OCI-LY3 (cell line): Measurements from ENCODE around the gene AFTPH.
A peak's percentile ranks its signal among the peaks of the same experiment; 100 is the strongest.

ENCODE experiments used
- H2AFZ ChIP-seq: fragments of 200-600, 300-600 bp; shearing (Covaris generic); 2 replicates; pipeline ENCODE4 v1.6.0; 2014; ENCODE audit warnings: antibody characterized with exemption, low read depth, low read length
- H3K27ac ChIP-seq: fragments of 200-600, 300-600 bp; sonication (generic); 2 replicates; pipeline ENCODE4 v1.5.1; 2014; ENCODE audit warnings: mild to moderate bottlenecking, low read length, moderate library complexity, mixed read lengths
- H3K27me3 ChIP-seq: fragments of 200-600, 300-600 bp; sonication (generic); 2 replicates; pipeline ENCODE4 v1.6.1; 2014; ENCODE audit warnings: low read depth, low read length, mixed read lengths
- H3K36me3 ChIP-seq: fragments of 200-600, 300-600 bp; sonication (generic); replicated peaks from 2 replicates; pipeline ENCODE3; 2014; ENCODE audit warnings: low read depth, low read length, mixed read lengths
- H3K4me1 ChIP-seq: fragments of 300-600, 200-600 bp; sonication (generic); 2 replicates; pipeline ENCODE4 v1.6.1; 2014; ENCODE audit warnings: low read length, mixed read lengths
- H3K4me2 ChIP-seq: fragments of 200-600, 300-600 bp; sonication (generic); 2 replicates; pipeline ENCODE4 v1.6.1; 2014; ENCODE audit warnings: low read length, mixed read lengths
- H3K4me3 ChIP-seq: fragments of 300-600, 200-600 bp; sonication (generic); 2 replicates; pipeline ENCODE4 v1.5.1; 2014; ENCODE audit warnings: antibody characterized with exemption, mild to moderate bottlenecking, low read length, moderate library complexity
- H3K79me2 ChIP-seq: fragments of 300-600, 200-600 bp; shearing (Covaris generic); 2 replicates; pipeline ENCODE4 v1.6.1; 2014; ENCODE audit warnings: mild to moderate bottlenecking, low read length, mixed read lengths
- H3K9ac ChIP-seq: fragments of 300-600, 200-600 bp; shearing (Covaris generic); 2 replicates; pipeline ENCODE4 v1.6.0; 2014; ENCODE audit warnings: mild to moderate bottlenecking, low read length, moderate library complexity
- H3K9me3 ChIP-seq: fragments of 200-600, 300-600 bp; shearing (Covaris generic); 2 replicates; pipeline ENCODE4 v1.6.1; 2014; ENCODE audit warnings: low read length, mixed read lengths; ENCODE audit not compliant: insufficient read depth
- H4K20me1 ChIP-seq: fragments of 200-600, 300-600 bp; sonication (generic); 2 replicates; pipeline ENCODE4 v1.6.1; 2016; ENCODE audit warnings: low read length, mixed read lengths; ENCODE audit not compliant: insufficient read depth
- CTCF ChIP-seq: fragments of 200-600, 300-600 bp; sonication (generic); IDR thresholded peaks from 2 replicates; pipeline ENCODE4 v1.5.1; 2014; ENCODE audit warnings: antibody characterized with exemption, low read length, low read depth
- EZH2phosphoT487 ChIP-seq: fragments of 200-600 bp; shearing (Covaris generic); IDR thresholded peaks from 2 replicates; pipeline ENCODE4 v1.6.1; 2018; ENCODE audit warnings: antibody characterized with exemption, mixed run types, low read depth

The AFTPH gene

GRCh38 chr2:64487256-64488049, 36.7 kb upstream of the AFTPH start:
- no peak overlapping the region for H3K4me3 ChIP-seq
- peaks cover 25% of the 10 kb centered on the region for H3K27me3 ChIP-seq
- peak overlapping the region; percentile 23; the same call in 1 of the 2 replicates for H3K4me2 ChIP-seq
- H3K27ac ChIP-seq = no peak overlapping the region
- no peak overlapping the region for H3K9ac ChIP-seq
- H3K4me1 ChIP-seq = peaks cover 16% of the 10 kb centered on the region
- no peak for TF ChIP-seq CTCF
- TF ChIP-seq EZH2phosphoT487 = no peak
- H3K79me2 ChIP-seq = no peaks in the 10 kb centered on the region
- no peaks in the 10 kb centered on the region for H3K36me3 ChIP-seq
- no peak overlapping the region for H2AFZ ChIP-seq
- H3K9me3 ChIP-seq = no peaks in the 10 kb centered on the region
- no peaks in the 10 kb centered on the region for H4K20me1 ChIP-seq

GRCh38 chr2:64488050-64488974, 35.8 kb upstream of the AFTPH start:
- Histone ChIP-seq H4K20me1 (no peaks in the 10 kb centered on the region), H3K4me3 (peak overlapping the region; percentile 13; the same call in 1 of the 2 replicates), H3K27me3 (peaks cover 25% of the 10 kb centered on the region), H2AFZ (no peak overlapping the region; the same call in 1 of the 2 replicates), H3K9me3 (no peaks in the 10 kb centered on the region), H3K79me2 (no peaks in the 10 kb centered on the region), H3K36me3 (no peaks in the 10 kb centered on the region), H3K4me2 (peak overlapping the region; percentile 55), H3K9ac (no peak overlapping the region), H3K4me1 (peaks cover 16% of the 10 kb centered on the region), H3K27ac (no peak overlapping the region)
- TF ChIP-seq EZH2phosphoT487 (no peak), CTCF (peak; percentile 75)

GRCh38 chr2:64489081-64489751, 34.9 kb upstream of the AFTPH start:
- Histone ChIP-seq H3K4me1 (peaks cover 16% of the 10 kb centered on the region), H3K36me3 (no peaks in the 10 kb centered on the region), H4K20me1 (no peaks in the 10 kb centered on the region), H3K27ac (no peak overlapping the region), H3K9ac (no peak overlapping the region), H3K27me3 (peaks cover 25% of the 10 kb centered on the region), H3K79me2 (no peaks in the 10 kb centered on the region), H2AFZ (no peak overlapping the region), H3K9me3 (no peaks in the 10 kb centered on the region), H3K4me2 (no peak overlapping the region), H3K4me3 (no peak overlapping the region)
- TF ChIP-seq CTCF = no peak
- TF ChIP-seq EZH2phosphoT487 = no peak
